ENCODE results near the gene SPRR3. TPM values are rescaled to one million over a fixed set of nuclear protein-coding genes. Genes with fewer than 3 reads are reported as not detected.

Gene SPRR3
- not detected for total RNA-seq

GRCh38 chr1:153001382-153001781, at the start of gene SPRR3:
Gene SPRR3, plus strand, starts transcription at chr1:153001749. Its CDS starts 1,272 bp downstream, at chr1:153003021.
- WGBS = 79% methylated on average over 2 of the region's 2 CpGs
- H3K36me3 ChIP-seq = no peaks in the 10 kb centered on the region
- no peak for TF ChIP-seq POLR2A (IDR thresholded peaks at IDR 0.05)
- no peak for TF ChIP-seq CTCF (IDR thresholded peaks at IDR 0.05)
- TF ChIP-seq POLR2AphosphoS5 (IDR thresholded peaks at IDR 0.05) = no peak
- no peak for TF ChIP-seq EP300 (IDR thresholded peaks at IDR 0.05)
- no peak within 1 kb of the TSS for H3K27ac ChIP-seq
- no peaks in the 10 kb centered on the region for H3K27me3 ChIP-seq
- H3K4me1 ChIP-seq = no peaks in the 10 kb centered on the region
- no peak for DNase-seq (ENCODE audit: low spot score in 2 of 2)
- H3K4me3 ChIP-seq = no peak within 1 kb of the TSS
- H3K9me3 ChIP-seq = no peaks in the 10 kb centered on the region

GRCh38 chr1:152953761-152954160, 47.8 kb upstream of the SPRR3 start:
- 23% methylated on average over 5 of the region's 7 CpGs for WGBS
- TF ChIP-seq EP300 (IDR thresholded peaks at IDR 0.05) (no peak), CTCF (IDR thresholded peaks at IDR 0.05) (no peak), POLR2AphosphoS5 (IDR thresholded peaks at IDR 0.05) (no peak), POLR2A (IDR thresholded peaks at IDR 0.05) (no peak)
- no peak for DNase-seq (ENCODE audit: low spot score in 2 of 2)
- Histone ChIP-seq H3K27me3 (no peaks in the 10 kb centered on the region), H3K27ac (peak overlapping the region; percentile 82), H3K4me1 (peaks cover 10% of the 10 kb centered on the region), H3K4me3 (no peak overlapping the region), H3K36me3 (no peaks in the 10 kb centered on the region), H3K9me3 (no peaks in the 10 kb centered on the region)

- H3K9me3 ChIP-seq = no peaks in the 10 kb centered on the region
- no peaks in the 10 kb centered on the region for H3K36me3 ChIP-seq
- no peak for TF ChIP-seq EP300 (IDR thresholded peaks at IDR 0.05)
- no peak for TF ChIP-seq POLR2A (IDR thresholded peaks at IDR 0.05)
- TF ChIP-seq POLR2AphosphoS5 (IDR thresholded peaks at IDR 0.05) = no peak
- no peak for TF ChIP-seq CTCF (IDR thresholded peaks at IDR 0.05)
- peaks cover 7% of the 10 kb centered on the region for H3K4me1 ChIP-seq
- WGBS = 40% methylated on average over 6 of the region's 6 CpGs
- no peak overlapping the region for H3K4me3 ChIP-seq
- no peak for DNase-seq (ENCODE audit: low spot score in 2 of 2)
- H3K27ac ChIP-seq = peak overlapping the region; percentile 82
- no peaks in the 10 kb centered on the region for H3K27me3 ChIP-seq
Measured at GRCh38 chr1:152954436-152954835, 47.1 kb upstream of the SPRR3 start.

- no peak for DNase-seq (ENCODE audit: low spot score in 2 of 2)
- H3K4me1 ChIP-seq = peaks cover 7% of the 10 kb centered on the region
- H3K27me3 ChIP-seq = no peaks in the 10 kb centered on the region
- H3K36me3 ChIP-seq = no peaks in the 10 kb centered on the region
- TF ChIP-seq EP300 (IDR thresholded peaks at IDR 0.05) = no peak
- no peak overlapping the region for H3K27ac ChIP-seq
- WGBS = 82% methylated on average over 3 of the region's 3 CpGs
- no peaks in the 10 kb centered on the region for H3K9me3 ChIP-seq
- H3K4me3 ChIP-seq = no peak overlapping the region
Measured at GRCh38 chr1:152957561-152957960, 44.0 kb upstream of the SPRR3 start.

- no peak overlapping the region for H3K27ac ChIP-seq
- no peak overlapping the region for H3K4me3 ChIP-seq
- no peaks in the 10 kb centered on the region for H3K9me3 ChIP-seq
- TF ChIP-seq EP300 (IDR thresholded peaks at IDR 0.05) = no peak
- TF ChIP-seq POLR2A (IDR thresholded peaks at IDR 0.05) = no peak
- TF ChIP-seq POLR2AphosphoS5 (IDR thresholded peaks at IDR 0.05) = no peak
- no peak for TF ChIP-seq CTCF (IDR thresholded peaks at IDR 0.05)
- H3K4me1 ChIP-seq = no peaks in the 10 kb centered on the region
- 90% methylated on average over 3 of the region's 3 CpGs for WGBS
- no peak for DNase-seq (ENCODE audit: low spot score in 2 of 2)
- H3K36me3 ChIP-seq = no peaks in the 10 kb centered on the region
- H3K27me3 ChIP-seq = no peaks in the 10 kb centered on the region
Measured at GRCh38 chr1:152959273-152959672, 42.3 kb upstream of the SPRR3 start.

- Histone ChIP-seq H3K4me1 (no peaks in the 10 kb centered on the region), H3K4me3 (no peak overlapping the region), H3K36me3 (no peaks in the 10 kb centered on the region), H3K9me3 (no peaks in the 10 kb centered on the region), H3K27me3 (no peaks in the 10 kb centered on the region), H3K27ac (no peak overlapping the region)
- 87% methylated on average over 10 of the region's 10 CpGs for WGBS
- no peak for DNase-seq (ENCODE audit: low spot score in 2 of 2)
- no peak for TF ChIP-seq CTCF (IDR thresholded peaks at IDR 0.05)
- no peak for TF ChIP-seq POLR2AphosphoS5 (IDR thresholded peaks at IDR 0.05)
- TF ChIP-seq POLR2A (IDR thresholded peaks at IDR 0.05) = no peak
- TF ChIP-seq EP300 (IDR thresholded peaks at IDR 0.05) = no peak
Measured at GRCh38 chr1:152959801-152960451, 41.6 kb upstream of the SPRR3 start.
